Stimulated activated CD4-positive, alpha-beta T cell treated with anti-CD3 and anti-CD28 coated beads, Interleukin-2, amount 100 ng/mL, for 48 hours (primary cell): ENCODE measurements around the gene ALDH16A1.
A peak's percentile ranks its signal among the peaks of the same experiment; 100 is the strongest.
"Not testable (repeated sequence)": the region's sequence is repeated elsewhere in the genome, so short reads cannot be mapped to it uniquely, and the experiment has no call there.

Experiments used
- DNase-seq, 2 donors: peaks; one replicate each; pipeline ENCODE4 v3.0.0-alpha.2; 2020

Gene ALDH16A1

GRCh38 chr19:49441960-49442350, 11.1 kb upstream of the ALDH16A1 start:
- no peak for DNase-seq

- no peak for DNase-seq
Observed at GRCh38 chr19:49442354-49442753, 10.7 kb upstream of the ALDH16A1 start.

- peak; percentile 61 to 64 for DNase-seq
Observed at GRCh38 chr19:49442771-49443365, 10.2 kb upstream of the ALDH16A1 start.

GRCh38 chr19:49443366-49444099, 9.5 kb upstream of the ALDH16A1 start:
- DNase-seq = peak; percentile 92 to 94

- DNase-seq = not testable (repeated sequence)
Observed at GRCh38 chr19:49444100-49444700, 8.8 kb upstream of the ALDH16A1 start.

GRCh38 chr19:49445997-49446396, 7.0 kb upstream of the ALDH16A1 start:
- DNase-seq = no peak

GRCh38 chr19:49447485-49448431, 5.3 kb upstream of the ALDH16A1 start:
- no peak for DNase-seq

GRCh38 chr19:49448432-49448786, 4.6 kb upstream of the ALDH16A1 start:
- DNase-seq = no peak

GRCh38 chr19:49450405-49450804, 2.6 kb upstream of the ALDH16A1 start:
- no peak for DNase-seq

GRCh38 chr19:49451430-49452181, 1.4 kb upstream of the ALDH16A1 start, which contains the start of gene PIH1D1:
PIH1D1 (minus strand) TSS chr19:49451814; CDS start chr19:49451574, 240 bp downstream.
- DNase-seq = peak; percentile 87 to 88

- DNase-seq = no peak
Observed at GRCh38 chr19:49453757-49454240, 774 bp downstream of the ALDH16A1 start.

GRCh38 chr19:49455773-49456172, 2.7 kb downstream of the ALDH16A1 start:
- DNase-seq = no peak

GRCh38 chr19:49456326-49456725, 3.3 kb downstream of the ALDH16A1 start:
- no peak for DNase-seq

GRCh38 chr19:49458567-49458903, 5.5 kb downstream of the ALDH16A1 start:
- no peak for DNase-seq

GRCh38 chr19:49459388-49459787, 6.4 kb downstream of the ALDH16A1 start:
- DNase-seq = no peak

- DNase-seq = not testable (repeated sequence)
Observed at GRCh38 chr19:49461130-49461529, 8.1 kb downstream of the ALDH16A1 start.

GRCh38 chr19:49461656-49462055, 8.6 kb downstream of the ALDH16A1 start:
- DNase-seq = no peak

GRCh38 chr19:49462492-49462891, 9.5 kb downstream of the ALDH16A1 start:
- no peak for DNase-seq

- DNase-seq = no peak
Observed at GRCh38 chr19:49463960-49464740, 11.1 kb downstream of the ALDH16A1 start.

GRCh38 chr19:49465371-49465770, 12.3 kb downstream of the ALDH16A1 start:
- DNase-seq = no peak

- DNase-seq = no peak
Observed at GRCh38 chr19:49468199-49468598, 15.2 kb downstream of the ALDH16A1 start.
